MM.1S (cell line): ENCODE measurements around the gene CADPS.

Source experiments
- DNase-seq: peaks from one replicate; pipeline ENCODE4 v3.0.0-alpha.2; 2015
- H2AFZ ChIP-seq: fragments of 300-600 bp; sonication (generic); 2 replicates; pipeline ENCODE4 v1.6.0; 2016; ENCODE audit warnings: antibody characterized with exemption, low read length
- H3F3A ChIP-seq: fragments of 300-600 bp; sonication (generic); 2 replicates; pipeline ENCODE4 v1.6.1; 2016; ENCODE audit warnings: mild to moderate bottlenecking, antibody characterized with exemption, low read length, moderate library complexity, mixed read lengths; ENCODE audit not compliant: insufficient read depth
- H3K27ac ChIP-seq: fragments of 300-600 bp; sonication (generic); 2 replicates; pipeline ENCODE4 v1.5.1; 2016; ENCODE audit warnings: mild to moderate bottlenecking, low read length
- H3K27me3 ChIP-seq: fragments of 300-600 bp; sonication (generic); replicated peaks from 2 replicates; pipeline ENCODE4 v1.6.0; 2016; ENCODE audit warnings: low read length; ENCODE audit not compliant: insufficient read depth
- H3K36me3 ChIP-seq: fragments of 300-600 bp; sonication (generic); replicated peaks from 2 replicates; pipeline ENCODE4 v1.6.1; 2016; ENCODE audit warnings: mild to moderate bottlenecking, low read length, mixed read lengths; ENCODE audit not compliant: insufficient read depth
- H3K4me1 ChIP-seq: fragments of 300-600 bp; sonication (generic); 2 replicates; pipeline ENCODE4 v1.6.1; 2016; ENCODE audit warnings: low read length, mixed read lengths
- H3K4me2 ChIP-seq: fragments of 300-600 bp; sonication (generic); 2 replicates; pipeline ENCODE4 v1.6.0; 2016; ENCODE audit warnings: low read depth, low read length
- H3K4me3 ChIP-seq: fragments of 300-600 bp; sonication (generic); 2 replicates; pipeline ENCODE4 v1.5.1; 2016; ENCODE audit warnings: low read length, mixed read lengths
- H3K79me2 ChIP-seq: fragments of 300-600 bp; sonication (generic); 2 replicates; pipeline ENCODE4 v1.6.1; 2016; ENCODE audit warnings: mixed run types, low read length, mixed read lengths
- H3K9ac ChIP-seq: fragments of 300-600 bp; sonication (generic); 2 replicates; pipeline ENCODE4 v1.6.1; 2016; ENCODE audit warnings: low read length, mixed read lengths
- H3K9me2 ChIP-seq: fragments of 300-600 bp; sonication (generic); replicated peaks from 2 replicates; pipeline ENCODE4 v1.6.1; 2016; ENCODE audit warnings: mild to moderate bottlenecking, low read length, mixed read lengths; ENCODE audit not compliant: insufficient read depth
- H3K9me3 ChIP-seq: fragments of 300-600 bp; sonication (generic); replicated peaks from 2 replicates; pipeline ENCODE4 v1.6.1; 2016; ENCODE audit warnings: mild to moderate bottlenecking, low read length, mixed read lengths; ENCODE audit not compliant: insufficient read depth
- H4K20me1 ChIP-seq: fragments of 300-600 bp; sonication (generic); 2 replicates; pipeline ENCODE4 v1.6.1; 2016; ENCODE audit warnings: mild to moderate bottlenecking, low read length, moderate library complexity, mixed read lengths; ENCODE audit not compliant: insufficient read depth
- EZH2 ChIP-seq: fragments of 300-600 bp; sonication (generic); optimal IDR thresholded peaks from 2 replicates; pipeline ENCODE3; 2017; ENCODE audit warnings: low read depth, mild to moderate bottlenecking, antibody characterized with exemption, low read length, mixed read lengths
- EZH2phosphoT487 ChIP-seq: fragments of 300-600 bp; sonication (generic); IDR thresholded peaks from 2 replicates; pipeline ENCODE4 v1.6.1; 2018; ENCODE audit warnings: antibody characterized with exemption, low read length
- TF ChIP-seq, protein P1 (sequence below): fragments of 300-600 bp; sonication (generic); IDR thresholded peaks from 2 replicates; pipeline ENCODE4 v1.5.1; 2016; ENCODE audit warnings: antibody characterized with exemption, low read length, mixed read lengths

CADPS gene

DNA sequence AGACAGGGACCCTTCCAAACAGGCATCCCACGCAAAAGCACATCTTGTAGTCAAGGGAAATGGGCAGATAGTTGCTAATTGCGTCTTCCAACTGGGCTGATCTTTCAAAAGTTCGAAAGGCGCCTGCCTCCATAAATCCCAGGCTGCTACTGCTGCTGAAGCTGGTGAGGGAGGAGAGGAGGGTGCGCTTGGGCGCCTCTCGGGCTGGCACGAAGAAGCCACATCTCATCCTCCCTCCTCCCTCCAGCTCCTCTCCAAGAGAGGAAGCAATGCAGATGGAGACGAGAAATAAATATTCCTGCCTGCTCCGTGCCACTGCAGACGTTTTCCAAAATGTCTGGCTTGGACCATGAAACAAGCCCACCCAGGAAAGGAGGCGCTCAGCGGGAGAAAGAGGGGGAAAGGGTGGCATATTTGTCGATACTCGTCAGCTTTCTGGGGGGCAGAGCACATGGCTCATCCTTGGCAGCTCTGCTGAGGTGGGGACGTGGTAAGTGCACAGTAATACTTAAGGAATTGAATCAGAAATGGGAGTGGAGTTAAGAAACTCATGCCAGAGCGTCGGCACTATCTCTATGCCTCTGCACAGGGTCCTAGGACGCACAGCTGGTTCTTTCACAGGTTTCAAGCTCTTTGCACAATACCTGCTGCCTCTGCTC is 413.0 kb downstream of the CADPS start:
- H2AFZ ChIP-seq, result no peak overlapping the region
- no peaks in the 10 kb centered on the region for H3K9me2 ChIP-seq
- no peaks in the 10 kb centered on the region for H3K9me3 ChIP-seq
- no peak for DNase-seq
- TF ChIP-seq EZH2phosphoT487 (no peak), EZH2 (no peak)
- TF ChIP-seq, protein P1, sequence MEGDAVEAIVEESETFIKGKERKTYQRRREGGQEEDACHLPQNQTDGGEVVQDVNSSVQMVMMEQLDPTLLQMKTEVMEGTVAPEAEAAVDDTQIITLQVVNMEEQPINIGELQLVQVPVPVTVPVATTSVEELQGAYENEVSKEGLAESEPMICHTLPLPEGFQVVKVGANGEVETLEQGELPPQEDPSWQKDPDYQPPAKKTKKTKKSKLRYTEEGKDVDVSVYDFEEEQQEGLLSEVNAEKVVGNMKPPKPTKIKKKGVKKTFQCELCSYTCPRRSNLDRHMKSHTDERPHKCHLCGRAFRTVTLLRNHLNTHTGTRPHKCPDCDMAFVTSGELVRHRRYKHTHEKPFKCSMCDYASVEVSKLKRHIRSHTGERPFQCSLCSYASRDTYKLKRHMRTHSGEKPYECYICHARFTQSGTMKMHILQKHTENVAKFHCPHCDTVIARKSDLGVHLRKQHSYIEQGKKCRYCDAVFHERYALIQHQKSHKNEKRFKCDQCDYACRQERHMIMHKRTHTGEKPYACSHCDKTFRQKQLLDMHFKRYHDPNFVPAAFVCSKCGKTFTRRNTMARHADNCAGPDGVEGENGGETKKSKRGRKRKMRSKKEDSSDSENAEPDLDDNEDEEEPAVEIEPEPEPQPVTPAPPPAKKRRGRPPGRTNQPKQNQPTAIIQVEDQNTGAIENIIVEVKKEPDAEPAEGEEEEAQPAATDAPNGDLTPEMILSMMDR, result no peak
- no peak overlapping the region for H3K4me2 ChIP-seq
- H3K27me3 ChIP-seq, result no peaks in the 10 kb centered on the region
- no peak overlapping the region for H3K9ac ChIP-seq
- H3K79me2 ChIP-seq, result no peaks in the 10 kb centered on the region
- no peak overlapping the region for H3K27ac ChIP-seq
- no peaks in the 10 kb centered on the region for H3K36me3 ChIP-seq
- H3K4me1 ChIP-seq, result no peaks in the 10 kb centered on the region
- no peak overlapping the region for H3K4me3 ChIP-seq
- no peaks in the 10 kb centered on the region for H4K20me1 ChIP-seq
- H3F3A ChIP-seq, result no peaks in the 10 kb centered on the region

DNA sequence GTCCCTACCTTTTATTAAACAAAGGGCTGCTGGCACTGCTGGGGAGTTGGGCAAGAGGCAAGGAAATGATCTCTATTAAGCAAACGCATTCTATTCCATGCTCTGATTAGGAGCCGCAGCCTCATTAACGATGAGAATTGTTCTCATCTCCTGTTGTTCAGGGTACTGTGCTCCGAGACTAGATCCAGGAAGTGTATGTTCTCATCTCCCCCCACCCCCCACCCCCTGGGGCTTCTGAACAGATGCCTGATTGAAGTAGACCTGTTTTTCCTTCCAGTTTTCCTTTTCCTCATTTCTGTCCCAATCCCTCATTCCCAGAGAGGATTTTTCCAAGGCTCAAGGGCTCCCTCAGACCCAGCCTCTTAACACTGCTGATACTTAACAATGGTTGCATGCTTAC is 420.3 kb downstream of the CADPS start:
- H3F3A ChIP-seq, result no peaks in the 10 kb centered on the region
- H3K79me2 ChIP-seq, result no peaks in the 10 kb centered on the region
- H3K27me3 ChIP-seq, result no peaks in the 10 kb centered on the region
- DNase-seq, result no peak
- H3K4me1 ChIP-seq, result no peaks in the 10 kb centered on the region
- H3K9me3 ChIP-seq, result no peaks in the 10 kb centered on the region
- no peak overlapping the region for H3K27ac ChIP-seq
- no peaks in the 10 kb centered on the region for H4K20me1 ChIP-seq
- no peak overlapping the region for H3K9ac ChIP-seq
- TF ChIP-seq EZH2, result no peak
- TF ChIP-seq EZH2phosphoT487, result no peak
- TF ChIP-seq, protein P1, result no peak
- H3K4me2 ChIP-seq, result no peak overlapping the region
- H2AFZ ChIP-seq, result no peak overlapping the region
- H3K4me3 ChIP-seq, result no peak overlapping the region
- no peaks in the 10 kb centered on the region for H3K9me2 ChIP-seq
- H3K36me3 ChIP-seq, result no peaks in the 10 kb centered on the region

DNA sequence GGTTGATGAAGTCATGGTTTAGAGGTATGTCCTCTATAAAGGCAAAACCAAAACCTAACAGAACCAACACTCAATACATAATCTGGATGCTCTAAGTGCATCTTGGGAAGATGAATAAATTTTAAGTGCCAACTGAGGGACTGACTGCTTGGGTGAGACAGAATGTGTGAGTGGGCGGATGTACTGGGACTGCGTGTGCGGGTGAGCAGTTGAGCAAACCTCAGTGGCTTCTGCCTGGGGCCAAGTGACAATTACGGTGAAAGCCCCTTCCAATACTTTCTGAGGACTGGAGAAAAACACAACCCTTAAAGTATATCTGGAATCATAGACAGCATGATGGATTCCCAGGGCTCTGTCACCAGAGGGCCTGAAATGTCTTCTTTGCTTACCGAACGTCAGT is 421.8 kb downstream of the CADPS start:
- no peaks in the 10 kb centered on the region for H3K36me3 ChIP-seq
- H3K79me2 ChIP-seq, result no peaks in the 10 kb centered on the region
- H3K4me1 ChIP-seq, result no peaks in the 10 kb centered on the region
- no peaks in the 10 kb centered on the region for H3K9me2 ChIP-seq
- DNase-seq, result no peak
- no peaks in the 10 kb centered on the region for H3K27me3 ChIP-seq
- H2AFZ ChIP-seq, result no peak overlapping the region
- no peaks in the 10 kb centered on the region for H3F3A ChIP-seq
- no peaks in the 10 kb centered on the region for H3K9me3 ChIP-seq
- no peak overlapping the region for H3K4me3 ChIP-seq
- H3K4me2 ChIP-seq, result no peak overlapping the region
- H3K27ac ChIP-seq, result no peak overlapping the region
- TF ChIP-seq, protein P1, result no peak
- TF ChIP-seq EZH2 (no peak), EZH2phosphoT487 (no peak)
- no peak overlapping the region for H3K9ac ChIP-seq
- no peaks in the 10 kb centered on the region for H4K20me1 ChIP-seq
